Astrocyte of the hippocampus (primary cell): ENCODE measurements around the gene NFKBIZ.
"Not testable (repeated sequence)": the region's sequence is repeated elsewhere in the genome, so short reads cannot be mapped to it uniquely, and the experiment has no call there.

Experiments
- DNase-seq: peaks from one replicate; pipeline ENCODE4 v3.0.0; 2011; ENCODE audit warnings: low read depth, low spot score

The NFKBIZ gene

GRCh38 chr3:101850246-101851051, 1.1 kb downstream of the NFKBIZ start:
- DNase-seq = peak; percentile 75

- no peak for DNase-seq
These were observed 1.9 kb downstream of the NFKBIZ start for GRCh38 chr3:101851072-101851770.

GRCh38 chr3:101851850-101852714, 2.8 kb downstream of the NFKBIZ start:
- DNase-seq = no peak

GRCh38 chr3:101852983-101853840, 3.9 kb downstream of the NFKBIZ start:
- DNase-seq = no peak

GRCh38 chr3:101853982-101854381, 4.7 kb downstream of the NFKBIZ start:
- no peak for DNase-seq

GRCh38 chr3:101854608-101855304, 5.4 kb downstream of the NFKBIZ start:
- no peak for DNase-seq

- no peak for DNase-seq
These were observed 8.0 kb downstream of the NFKBIZ start for GRCh38 chr3:101857301-101857741.

GRCh38 chr3:101858464-101859030, 9.2 kb downstream of the NFKBIZ start:
- no peak for DNase-seq

GRCh38 chr3:101859882-101860448, 10.7 kb downstream of the NFKBIZ start:
- no peak for DNase-seq

- peak; percentile 41 for DNase-seq
These were observed 12.0 kb downstream of the NFKBIZ start for GRCh38 chr3:101861212-101861788.

- no peak for DNase-seq
These were observed 12.6 kb downstream of the NFKBIZ start for GRCh38 chr3:101861789-101862415.

GRCh38 chr3:101862416-101863165, 13.3 kb downstream of the NFKBIZ start:
- no peak for DNase-seq

GRCh38 chr3:101864926-101865325, 15.6 kb downstream of the NFKBIZ start:
- DNase-seq = not testable (repeated sequence)

GRCh38 chr3:101865751-101866509, 16.6 kb downstream of the NFKBIZ start:
- no peak for DNase-seq

GRCh38 chr3:101867511-101867910, 18.2 kb downstream of the NFKBIZ start:
- no peak for DNase-seq

GRCh38 chr3:101867996-101868395, 18.7 kb downstream of the NFKBIZ start:
- DNase-seq = no peak
